A673 (cell line): ENCODE results near the gene ANKRD55. TPM values are rescaled to one million over a fixed set of nuclear protein-coding genes. Genes with fewer than 3 reads are reported as not detected.

Experiments used
- BruUV-seq: library from RNA; stranded (reverse); fragments of 400-500 nt; replicated peaks from 2 replicates; lab custom pipeline; 2021; lab: Mats Ljungman, UMichigan
- CTCF ChIA-PET: fragments of 300-600 bp; sonication (Branson Sonifier 250); formaldehyde crosslinking; loops from one replicate; lab custom pipeline; 2022; ENCODE audit warnings: antibody characterized with exemption; lab: Charles Lee
- POLR2A ChIA-PET: fragments of 300-600 bp; sonication (Branson Sonifier 250); formaldehyde crosslinking; loops from one replicate; lab custom pipeline; 2022; ENCODE audit warnings: antibody characterized with exemption; ENCODE audit not compliant: low non-redundant PET; lab: Charles Lee
- DNase-seq: peaks from one replicate; pipeline ENCODE4 v3.0.0-alpha.2; 2015; ENCODE audit warnings: low spot score
- H3K27ac ChIP-seq: fragments of 200-600 bp; sonication (generic); 2 replicates; pipeline ENCODE4 v1.5.1; 2016; ENCODE audit warnings: mixed run types, low read depth, mild to moderate bottlenecking, mixed read lengths, antibody characterized with exemption, low read length; ENCODE audit not compliant: poor library complexity, severe bottlenecking
- H3K27me3 ChIP-seq: fragments of 200-600 bp; sonication (generic); replicated peaks from 2 replicates; pipeline ENCODE4 v1.6.1; 2017; ENCODE audit warnings: mixed run types, low read depth, mild to moderate bottlenecking, mixed read lengths, antibody characterized with exemption, low read length; ENCODE audit not compliant: insufficient read depth, poor library complexity
- H3K36me3 ChIP-seq: fragments of 200-600 bp; sonication (generic); 2 replicates; pipeline ENCODE4 v1.6.1; 2016; ENCODE audit warnings: mixed run types, mild to moderate bottlenecking, mixed read lengths, antibody characterized with exemption, low read length; ENCODE audit not compliant: insufficient read depth, poor library complexity, severe bottlenecking
- H3K4me1 ChIP-seq: fragments of 200-600 bp; sonication (generic); 2 replicates; pipeline ENCODE4 v1.6.1; 2017; ENCODE audit warnings: mixed run types, mild to moderate bottlenecking, mixed read lengths, antibody characterized with exemption, low read length; ENCODE audit not compliant: insufficient read depth, poor library complexity, severe bottlenecking
- H3K4me3 ChIP-seq: fragments of 200-600 bp; sonication (generic); 2 replicates; pipeline ENCODE4 v1.5.1; 2016; ENCODE audit warnings: low read depth, mixed run types, mild to moderate bottlenecking, mixed read lengths, low read length; ENCODE audit not compliant: poor library complexity, severe bottlenecking
- H3K9me3 ChIP-seq: fragments of 200-600 bp; sonication (generic); 2 replicates; pipeline ENCODE4 v1.6.1; 2016; ENCODE audit warnings: mixed run types, low read depth, mild to moderate bottlenecking, mixed read lengths, antibody characterized with exemption, low read length; ENCODE audit not compliant: poor library complexity, severe bottlenecking
- EZH2 ChIP-seq: fragments of 200-600 bp; sonication (generic); IDR thresholded peaks from 2 replicates; pipeline ENCODE4 v1.6.1; 2017; ENCODE audit warnings: borderline replicate concordance, low read depth, mild to moderate bottlenecking, mixed read lengths, antibody characterized with exemption, low read length; ENCODE audit not compliant: poor library complexity, severe bottlenecking
- intact Hi-C: fragments of 100-400 bp; cut with micrococcal nuclease; formaldehyde crosslinking; loops from one replicate; pipeline ENCODE4 v1.10.0; 2022; ENCODE audit not compliant: unreplicated experiment
- total RNA-seq: library from RNA; stranded (reverse); gene quantifications from 2 replicates; pipeline ENCODE4 v1.2.3, GENCODE V29; 2021
- TF ChIP-seq, protein P1 (sequence below): fragments of 300-800, 200-600 bp; sonication (generic); conservative IDR thresholded peaks from 2 replicates; pipeline ENCODE4 v1.5.1; 2017; ENCODE audit warnings: low read depth, mild to moderate bottlenecking, antibody characterized with exemption, low read length, moderate library complexity, mixed read lengths

The ANKRD55 gene
- total RNA-seq, 1 experiment from 2014 or later = not detected

DNA sequence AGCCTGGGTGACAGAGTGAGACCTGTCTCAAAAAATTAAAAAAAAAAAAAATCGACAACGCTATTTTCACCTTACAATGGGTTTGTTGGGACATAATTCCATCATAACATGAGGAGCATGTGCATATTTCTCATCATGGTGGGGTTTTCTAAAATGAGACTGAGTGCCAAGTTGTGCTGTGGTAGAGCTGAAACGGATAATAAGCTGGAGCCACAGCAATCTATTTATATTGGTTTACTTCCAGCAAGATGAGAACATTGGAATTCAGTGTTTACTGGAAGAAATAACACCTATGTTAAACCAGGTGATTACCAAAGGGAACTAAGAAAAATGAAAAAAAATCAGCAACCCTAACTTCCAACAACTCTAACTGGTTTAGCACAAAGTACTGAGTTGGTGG is 136.1 kb downstream of the ANKRD55 start:
- POLR2A ChIA-PET = no interaction called here
- CTCF ChIA-PET = no interaction called here
- intact Hi-C loops = no loop called here
- no peaks in the 10 kb centered on the region for H3K27me3 ChIP-seq
- BruUV-seq = no TSS peak
- H3K9me3 ChIP-seq = no peaks in the 10 kb centered on the region
- TF ChIP-seq, protein P1, sequence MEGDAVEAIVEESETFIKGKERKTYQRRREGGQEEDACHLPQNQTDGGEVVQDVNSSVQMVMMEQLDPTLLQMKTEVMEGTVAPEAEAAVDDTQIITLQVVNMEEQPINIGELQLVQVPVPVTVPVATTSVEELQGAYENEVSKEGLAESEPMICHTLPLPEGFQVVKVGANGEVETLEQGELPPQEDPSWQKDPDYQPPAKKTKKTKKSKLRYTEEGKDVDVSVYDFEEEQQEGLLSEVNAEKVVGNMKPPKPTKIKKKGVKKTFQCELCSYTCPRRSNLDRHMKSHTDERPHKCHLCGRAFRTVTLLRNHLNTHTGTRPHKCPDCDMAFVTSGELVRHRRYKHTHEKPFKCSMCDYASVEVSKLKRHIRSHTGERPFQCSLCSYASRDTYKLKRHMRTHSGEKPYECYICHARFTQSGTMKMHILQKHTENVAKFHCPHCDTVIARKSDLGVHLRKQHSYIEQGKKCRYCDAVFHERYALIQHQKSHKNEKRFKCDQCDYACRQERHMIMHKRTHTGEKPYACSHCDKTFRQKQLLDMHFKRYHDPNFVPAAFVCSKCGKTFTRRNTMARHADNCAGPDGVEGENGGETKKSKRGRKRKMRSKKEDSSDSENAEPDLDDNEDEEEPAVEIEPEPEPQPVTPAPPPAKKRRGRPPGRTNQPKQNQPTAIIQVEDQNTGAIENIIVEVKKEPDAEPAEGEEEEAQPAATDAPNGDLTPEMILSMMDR = no peak
- TF ChIP-seq EZH2 = no peak
- no peaks in the 10 kb centered on the region for H3K36me3 ChIP-seq
- peaks cover 7% of the 10 kb centered on the region for H3K4me1 ChIP-seq
- H3K4me3 ChIP-seq = no peak overlapping the region
- DNase-seq = no peak
- no peak overlapping the region for H3K27ac ChIP-seq

DNA sequence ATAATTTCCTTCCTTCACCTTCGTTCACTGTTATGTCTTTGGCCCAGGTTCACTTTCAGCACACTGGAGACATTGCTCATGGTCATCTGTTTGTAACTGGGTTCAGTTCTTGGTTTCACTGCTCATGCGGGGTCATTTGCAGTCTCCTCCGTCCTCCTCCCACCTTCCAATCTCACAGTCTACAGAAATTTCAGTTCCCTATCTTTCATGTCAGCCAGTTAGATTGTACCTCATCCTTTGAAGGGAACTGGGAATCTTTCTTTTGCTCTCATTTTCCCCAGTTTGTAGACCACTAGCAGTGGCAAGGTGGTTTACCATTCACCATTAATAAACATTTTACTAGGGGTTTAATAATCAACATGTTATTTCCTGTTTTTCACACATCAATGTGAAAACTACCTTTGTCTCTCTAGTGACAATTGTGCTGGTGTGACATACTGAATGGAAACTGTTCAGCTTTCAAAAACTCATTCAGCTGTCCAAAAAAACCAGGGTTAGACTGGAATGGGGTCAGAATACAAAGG is 137.5 kb downstream of the ANKRD55 start:
- intact Hi-C loops = no loop called here
- no peaks in the 10 kb centered on the region for H3K27me3 ChIP-seq
- DNase-seq = no peak
- peaks cover 7% of the 10 kb centered on the region for H3K4me1 ChIP-seq
- BruUV-seq = no TSS peak
- no peak for TF ChIP-seq EZH2
- H3K27ac ChIP-seq = no peak overlapping the region
- H3K36me3 ChIP-seq = no peaks in the 10 kb centered on the region
- no peaks in the 10 kb centered on the region for H3K9me3 ChIP-seq
- CTCF ChIA-PET = no interaction called here
- POLR2A ChIA-PET = interaction anchor here (0.6 kb wide), 1 partner anchor 10 kb away, joined by 9 read pairs; no protein-coding TSS in a partner anchor
- H3K4me3 ChIP-seq = no peak overlapping the region

DNA sequence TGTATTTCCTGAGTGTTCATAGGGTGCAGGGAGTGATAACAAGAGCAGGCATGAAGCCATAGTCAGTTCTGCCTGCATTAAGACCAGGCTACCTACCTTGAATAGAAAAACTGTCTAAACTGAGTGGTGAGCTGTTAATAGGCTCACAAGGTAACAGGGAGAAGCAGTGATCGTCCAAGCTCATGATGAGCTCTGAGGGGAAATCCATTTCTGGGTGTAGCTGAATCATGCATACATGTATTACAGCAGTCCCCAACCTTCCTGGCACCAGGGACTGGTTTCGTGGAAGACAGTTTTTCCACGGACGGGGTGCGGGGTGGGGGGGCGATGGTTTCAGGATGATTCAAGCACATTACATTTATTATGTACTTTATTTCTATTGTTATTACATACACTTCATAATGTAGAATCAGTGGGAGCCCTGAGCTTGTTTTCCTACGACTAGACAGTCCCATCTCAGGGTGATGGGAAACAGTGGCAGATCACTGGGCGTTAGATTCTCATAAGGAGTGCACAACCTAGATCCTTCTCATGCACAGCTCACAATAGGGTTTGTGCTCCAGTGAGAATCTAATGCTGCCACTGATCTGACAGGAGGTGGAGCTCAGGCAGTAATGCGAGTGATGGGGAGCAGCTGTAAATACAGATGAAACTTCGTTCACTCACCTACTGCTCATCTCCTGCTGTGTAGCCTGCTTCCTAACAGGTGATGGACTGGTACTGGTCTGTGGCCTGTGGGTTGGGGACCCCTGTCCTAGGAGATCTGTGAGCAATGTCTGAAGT is 138.4 kb downstream of the ANKRD55 start:
- no peaks in the 10 kb centered on the region for H3K9me3 ChIP-seq
- no peak overlapping the region for H3K27ac ChIP-seq
- no peak for TF ChIP-seq EZH2
- TF ChIP-seq, protein P1 = no peak
- H3K36me3 ChIP-seq = no peaks in the 10 kb centered on the region
- H3K4me1 ChIP-seq = peaks cover 7% of the 10 kb centered on the region
- H3K4me3 ChIP-seq = no peak overlapping the region
- no peaks in the 10 kb centered on the region for H3K27me3 ChIP-seq
- intact Hi-C loops = no loop called here
- BruUV-seq = no TSS peak
- ChIA-PET POLR2A (interaction anchor here (0.6 kb wide), 1 partner anchor 10 kb away, joined by 9 read pairs; no protein-coding TSS in a partner anchor), CTCF (no interaction called here)
- DNase-seq = no peak
